ENCODE measurements around the gene RCOR3.
"Not testable (repeated sequence)": the region's sequence is repeated elsewhere in the genome, so short reads cannot be mapped to it uniquely, and the experiment has no call there.

The RCOR3 gene

DNA sequence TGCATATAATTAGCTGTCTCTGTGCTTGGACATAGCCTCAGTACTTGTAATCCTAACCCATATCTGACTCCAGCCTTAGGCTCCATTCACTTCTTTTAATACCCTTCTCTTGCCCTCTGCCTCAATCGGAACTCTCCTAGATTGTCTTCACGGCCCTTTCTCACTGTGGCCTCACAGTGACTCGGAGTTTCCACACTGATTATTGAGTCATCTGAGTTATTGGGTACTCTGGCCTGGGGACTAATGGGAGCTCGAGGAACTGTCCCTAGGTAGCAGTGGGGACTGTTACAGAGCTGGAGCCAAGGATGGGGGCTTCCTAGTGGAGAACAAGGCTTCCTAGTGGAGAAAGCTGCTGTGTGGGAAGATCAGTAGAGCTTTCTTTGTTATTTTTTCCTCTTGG is 84.4 kb downstream of the RCOR3 start:
- DNase-seq: no peak

DNA sequence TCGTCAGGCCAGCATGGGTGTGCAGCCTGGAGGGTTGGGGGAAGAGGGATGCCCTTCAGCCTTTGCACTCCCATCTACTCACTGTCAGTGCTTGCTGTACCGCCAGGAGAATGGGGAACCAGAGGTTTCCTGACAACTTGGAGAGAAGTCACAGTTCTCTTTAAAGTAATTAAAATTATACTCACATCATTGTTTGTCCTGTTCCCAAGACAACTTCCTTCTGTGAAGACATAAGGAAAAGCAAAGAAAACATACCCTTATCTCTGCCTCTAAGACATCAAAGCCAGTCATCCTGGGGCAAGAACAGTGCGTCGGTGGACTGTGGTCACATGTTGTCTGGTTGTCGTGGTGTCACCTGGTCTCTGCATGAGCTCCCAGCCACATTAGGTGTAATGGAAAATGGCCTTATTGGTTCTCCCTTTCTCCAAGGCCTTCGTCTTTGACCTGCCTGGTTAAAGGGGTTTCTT is 85.0 kb downstream of the RCOR3 start:
- DNase-seq: no peak

DNA sequence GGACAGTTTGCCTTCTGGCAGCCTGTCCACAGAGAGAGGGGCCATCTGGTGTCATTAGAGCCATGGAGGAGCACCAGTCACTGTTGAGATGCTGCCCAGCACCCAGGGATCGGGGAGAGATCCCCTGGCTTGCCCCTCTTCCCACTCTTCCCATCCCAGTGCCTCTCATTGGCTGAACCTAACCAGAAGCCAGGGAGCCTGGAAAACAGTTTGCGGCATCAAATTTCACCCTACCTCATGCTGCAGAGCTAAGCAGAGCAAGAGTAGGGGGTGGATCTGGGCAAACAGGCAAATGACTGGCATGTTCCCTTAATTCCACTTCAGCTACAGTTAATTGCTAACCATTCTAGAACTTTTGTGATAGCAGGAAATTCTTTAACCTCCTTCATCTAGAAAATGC is 86.6 kb downstream of the RCOR3 start:
- no peak for DNase-seq

DNA sequence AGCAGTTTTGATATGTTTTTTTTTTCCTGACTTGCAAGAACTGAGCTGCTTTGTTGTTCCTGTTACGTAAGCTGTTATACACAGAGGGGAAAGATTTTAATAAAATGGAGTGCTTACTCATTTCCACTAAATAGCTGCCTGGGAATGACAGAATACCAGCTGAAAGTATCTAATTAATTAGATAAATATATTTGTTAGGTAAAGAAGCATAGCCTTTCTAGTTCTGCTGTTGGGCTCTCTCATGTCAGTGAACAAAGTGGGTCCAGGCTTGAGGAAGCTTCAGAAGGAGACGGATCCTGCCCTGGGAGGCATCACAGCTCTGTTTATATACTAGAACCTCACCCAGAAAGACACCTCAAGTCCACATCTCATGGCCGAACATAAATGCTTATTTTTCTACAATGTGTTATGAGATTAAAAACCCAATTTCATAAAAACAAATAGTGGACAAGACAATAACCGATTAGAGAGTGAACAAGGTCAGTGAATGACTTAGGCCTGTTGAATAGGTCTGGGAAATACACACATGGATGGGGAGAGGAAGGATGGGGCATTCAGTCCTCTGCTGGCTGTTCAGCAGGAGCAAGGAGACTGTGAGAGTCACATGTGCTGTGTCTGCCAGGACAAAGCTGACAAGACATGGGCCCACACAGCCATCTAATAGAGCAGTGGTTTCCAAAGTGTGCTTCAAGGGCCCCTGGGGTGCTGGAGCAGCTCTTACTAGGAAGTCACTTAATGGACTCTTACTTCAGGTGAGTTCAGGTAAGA is 88.1 kb downstream of the RCOR3 start:
- DNase-seq: no peak

DNA sequence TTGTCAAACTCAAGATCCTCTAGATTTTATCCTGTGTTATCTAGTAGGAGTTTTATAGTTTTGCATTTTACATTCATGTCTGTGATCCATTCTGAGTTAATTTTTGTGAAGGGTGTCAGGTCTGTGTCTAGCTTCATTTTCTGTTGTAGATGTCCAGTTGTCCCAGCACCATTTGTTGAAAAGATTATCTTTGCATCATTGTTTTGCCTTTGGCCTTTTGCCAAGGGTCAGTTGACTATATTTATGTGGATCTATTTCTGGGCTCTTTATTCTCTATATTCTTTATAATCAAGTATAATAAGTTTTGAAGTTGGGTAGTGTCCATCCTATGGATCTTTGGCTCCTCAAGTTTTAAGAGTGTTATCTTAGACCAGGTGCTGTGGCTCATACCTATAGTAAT is 89.4 kb downstream of the RCOR3 start:
- no peak for DNase-seq

DNA sequence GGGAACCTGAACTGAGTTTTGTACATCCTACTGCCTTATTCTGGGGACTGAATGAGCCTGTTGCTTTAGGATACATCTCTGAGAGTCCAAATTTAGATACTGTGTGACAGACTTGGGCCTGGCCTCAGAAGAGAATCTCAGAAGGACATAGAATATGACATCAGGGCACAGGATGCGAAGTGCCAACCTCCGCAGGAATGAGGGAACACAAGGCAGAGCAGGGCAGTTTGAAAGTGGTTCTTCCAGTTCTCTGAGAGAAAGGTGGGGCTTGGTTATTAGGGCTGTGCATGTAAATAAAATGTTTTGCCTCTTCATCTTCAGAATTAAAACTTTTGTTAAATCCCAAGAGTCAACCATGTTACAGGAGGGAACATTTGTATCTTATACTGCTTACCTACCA is 90.6 kb downstream of the RCOR3 start:
- no peak for DNase-seq

DNA sequence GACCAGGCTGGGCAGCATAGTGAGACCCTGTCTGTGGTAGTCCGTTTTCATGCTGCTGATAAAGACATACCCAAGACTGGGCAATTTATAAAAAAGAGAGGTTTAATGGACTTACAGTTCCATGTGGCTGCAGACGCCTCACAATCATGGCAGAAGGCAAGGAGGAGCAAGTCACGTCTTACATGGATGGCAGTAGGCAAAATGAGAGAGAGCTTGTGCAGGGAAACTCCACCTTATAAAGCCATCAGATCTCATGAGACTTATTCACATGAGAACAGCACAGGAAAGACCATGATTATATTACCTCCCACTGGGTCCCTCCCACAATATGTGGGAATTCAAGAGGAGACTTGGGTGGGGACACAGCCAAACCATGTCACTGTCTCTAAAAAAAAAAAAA is 92.9 kb downstream of the RCOR3 start:
- not testable (repeated sequence) for DNase-seq

DNA sequence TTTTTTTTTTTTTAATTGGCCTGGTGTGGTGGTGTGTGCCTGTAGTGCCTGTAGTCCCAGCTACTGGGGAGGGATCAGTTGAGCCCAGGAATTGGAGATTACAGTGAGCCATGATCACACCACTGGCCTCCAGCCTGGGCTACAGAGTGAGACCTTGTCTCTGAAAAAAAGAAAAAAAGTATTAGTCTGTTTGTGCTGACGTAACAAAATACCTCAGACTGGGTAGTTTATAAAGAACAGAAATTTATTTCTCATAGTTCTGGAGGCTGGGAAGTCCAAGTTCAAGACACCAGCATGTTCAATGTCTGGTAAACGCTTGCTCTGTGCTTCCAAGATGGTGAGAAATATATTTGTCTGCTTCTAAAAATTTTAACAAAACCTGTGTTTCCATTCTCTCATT is 93.3 kb downstream of the RCOR3 start:
- no peak for DNase-seq

DNA sequence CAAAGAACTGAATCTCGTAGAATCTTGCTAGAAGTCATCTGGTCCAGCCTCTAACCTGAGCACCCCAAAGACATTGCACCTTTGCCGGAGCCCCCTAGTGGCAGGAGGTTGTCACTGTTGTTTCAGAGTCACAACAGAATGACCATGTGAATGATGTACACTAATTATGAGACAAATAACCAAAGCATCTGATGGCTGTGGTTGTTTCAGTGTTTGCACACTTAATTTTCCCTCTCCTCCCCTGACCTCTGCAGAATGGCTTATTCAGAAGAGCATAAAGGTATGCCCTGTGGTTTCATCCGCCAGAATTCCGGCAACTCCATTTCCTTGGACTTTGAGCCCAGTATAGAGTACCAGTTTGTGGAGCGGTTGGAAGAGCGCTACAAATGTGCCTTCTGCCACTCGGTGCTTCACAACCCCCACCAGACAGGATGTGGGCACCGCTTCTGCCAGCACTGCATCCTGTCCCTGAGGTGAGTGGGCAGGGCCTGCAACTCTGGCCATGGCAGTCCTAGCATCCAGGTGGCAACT is 93.9 kb downstream of the RCOR3 start:
- peak; percentile 76 for DNase-seq

DNA sequence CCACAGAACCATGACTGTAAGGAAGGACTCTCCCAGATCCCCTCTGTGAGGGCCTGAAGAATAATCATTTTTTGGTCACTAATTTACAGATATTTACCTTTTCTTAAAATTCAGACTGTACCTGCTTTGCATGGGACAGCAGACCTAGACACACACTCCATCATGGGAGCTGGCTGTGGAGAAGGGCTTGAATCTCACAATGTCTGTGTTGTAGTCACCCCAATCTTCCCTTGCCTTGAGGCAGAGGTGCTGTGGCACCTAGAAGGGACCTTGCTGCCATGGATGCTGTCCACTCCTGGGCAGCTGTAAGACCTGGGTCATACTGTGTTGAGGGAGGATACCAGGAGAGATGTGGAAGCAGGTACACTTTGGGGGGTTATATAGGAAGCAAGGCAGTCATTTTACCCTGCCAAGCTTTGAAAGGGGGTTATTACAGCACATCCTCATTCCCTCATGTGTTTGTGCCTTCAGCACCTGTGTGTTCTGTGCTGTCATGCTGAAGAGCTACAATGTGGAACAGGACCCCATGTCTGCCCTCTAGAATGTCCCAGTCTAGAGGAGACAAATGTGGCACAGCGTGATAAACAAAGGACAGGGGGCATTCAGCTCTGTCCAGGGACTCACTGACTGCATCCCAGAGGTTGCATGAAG is 94.5 kb downstream of the RCOR3 start:
- no peak for DNase-seq

DNA sequence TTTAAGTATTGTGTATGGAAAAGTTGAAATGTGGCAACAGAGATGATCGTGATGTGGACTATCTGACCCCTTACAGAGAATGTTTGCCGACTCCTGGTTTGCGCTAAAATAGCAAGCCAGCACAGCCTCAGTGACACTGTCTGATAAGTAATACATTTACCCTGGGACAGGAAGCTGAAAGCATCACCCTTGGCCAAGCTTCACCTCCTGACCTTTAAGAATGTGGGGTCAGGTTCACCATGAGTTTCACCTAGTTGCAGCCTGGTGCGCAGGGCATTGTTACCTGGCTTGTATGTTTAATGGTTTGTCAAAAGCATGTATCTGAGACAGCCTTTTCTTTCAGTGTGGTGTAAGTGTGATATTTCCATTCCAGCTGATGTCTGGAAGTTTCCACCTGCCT is 96.7 kb downstream of the RCOR3 start:
- no peak for DNase-seq

DNA sequence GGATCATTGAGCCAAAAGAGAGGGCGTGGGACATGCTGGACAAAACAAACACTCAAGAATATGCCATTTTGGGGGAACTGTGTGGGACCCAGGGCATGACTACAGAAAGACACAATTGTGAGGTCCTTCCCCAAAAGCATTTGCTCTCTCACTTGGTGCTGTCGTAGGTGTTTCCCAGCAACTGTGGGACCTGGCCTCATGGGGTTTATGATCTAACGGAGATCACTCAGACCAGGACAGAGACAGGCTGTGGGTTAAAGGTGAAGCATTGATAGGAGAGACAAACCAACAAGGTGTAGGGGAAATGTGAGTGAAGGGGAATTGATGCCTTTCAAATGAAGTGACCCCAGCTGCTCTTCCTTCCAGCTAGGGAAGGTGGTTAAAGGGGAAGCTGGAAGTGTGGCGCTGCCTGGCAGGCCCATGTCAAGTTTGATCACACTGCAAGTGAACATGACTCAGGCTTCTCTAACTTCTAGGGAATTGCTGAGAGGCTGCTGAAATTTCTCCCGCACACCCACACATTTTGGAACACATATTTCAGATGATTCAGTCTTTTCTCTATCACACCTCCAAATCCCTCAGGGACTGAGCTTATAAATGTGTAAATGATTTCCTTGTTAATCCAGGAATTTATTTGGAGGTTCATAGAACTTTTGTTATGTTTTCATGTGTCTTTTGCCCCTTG is 97.7 kb downstream of the RCOR3 start:
- DNase-seq: no peak

DNA sequence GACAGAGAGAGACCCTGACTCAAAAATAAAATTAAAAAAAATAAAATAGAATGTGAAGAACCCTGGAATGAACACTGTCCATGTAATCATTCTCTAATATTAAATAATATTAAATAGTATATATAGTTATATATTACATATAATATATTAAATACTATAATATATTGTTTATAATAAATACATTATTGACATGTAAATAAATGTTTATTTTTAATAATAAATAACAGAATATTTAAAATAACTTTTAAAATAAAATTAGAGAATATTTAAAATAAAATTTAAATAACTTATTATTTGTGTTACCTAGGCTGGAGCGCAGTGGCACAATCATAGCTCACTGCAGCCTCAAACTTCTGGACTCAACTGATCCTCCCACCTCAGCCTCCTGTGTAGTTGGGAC is 99.5 kb downstream of the RCOR3 start:
- DNase-seq: no peak

DNA sequence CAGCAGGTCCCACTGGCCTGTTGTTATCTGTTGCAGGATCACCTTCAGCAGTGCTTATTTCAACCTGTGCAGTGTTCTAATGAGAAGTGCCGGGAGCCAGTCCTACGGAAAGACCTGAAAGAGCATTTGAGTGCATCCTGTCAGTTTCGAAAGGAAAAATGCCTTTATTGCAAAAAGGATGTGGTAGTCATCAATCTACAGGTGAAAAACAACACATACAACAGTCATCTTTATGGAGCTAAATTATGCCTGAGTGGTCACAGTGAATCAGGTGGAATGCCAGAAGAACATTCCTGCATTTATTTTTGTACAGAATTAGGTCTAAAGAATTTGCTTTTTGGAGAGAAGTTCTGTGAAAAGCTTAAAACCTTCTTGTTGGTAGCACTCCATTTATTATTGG is 100.7 kb downstream of the RCOR3 start:
- no peak for DNase-seq

DNA sequence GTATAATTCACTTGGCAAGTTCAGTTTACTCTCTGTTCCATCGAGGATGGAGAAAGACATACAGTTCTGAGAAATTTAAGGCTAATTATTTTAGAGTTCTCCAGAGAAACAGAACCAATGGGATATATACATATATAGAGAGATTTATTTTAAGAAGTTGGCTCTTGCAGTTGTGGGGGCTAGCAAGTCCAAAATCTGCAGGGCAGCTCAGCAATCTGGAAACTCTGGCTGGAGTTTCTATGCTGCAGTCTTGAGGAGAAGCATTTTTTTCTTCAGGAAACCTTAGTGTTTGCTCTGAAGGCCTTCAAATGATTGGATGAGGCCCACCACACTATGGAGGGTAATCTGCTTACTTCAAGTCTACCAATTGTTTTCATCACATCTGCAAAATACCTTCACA is 102.0 kb downstream of the RCOR3 start:
- no peak for DNase-seq

All from activated CD4-positive, alpha-beta T cell treated with anti-CD3 and anti-CD28 coated beads for 48 hours (primary cell).